ENCODE data around the gene PLEKHM2.

The PLEKHM2 gene

DNA sequence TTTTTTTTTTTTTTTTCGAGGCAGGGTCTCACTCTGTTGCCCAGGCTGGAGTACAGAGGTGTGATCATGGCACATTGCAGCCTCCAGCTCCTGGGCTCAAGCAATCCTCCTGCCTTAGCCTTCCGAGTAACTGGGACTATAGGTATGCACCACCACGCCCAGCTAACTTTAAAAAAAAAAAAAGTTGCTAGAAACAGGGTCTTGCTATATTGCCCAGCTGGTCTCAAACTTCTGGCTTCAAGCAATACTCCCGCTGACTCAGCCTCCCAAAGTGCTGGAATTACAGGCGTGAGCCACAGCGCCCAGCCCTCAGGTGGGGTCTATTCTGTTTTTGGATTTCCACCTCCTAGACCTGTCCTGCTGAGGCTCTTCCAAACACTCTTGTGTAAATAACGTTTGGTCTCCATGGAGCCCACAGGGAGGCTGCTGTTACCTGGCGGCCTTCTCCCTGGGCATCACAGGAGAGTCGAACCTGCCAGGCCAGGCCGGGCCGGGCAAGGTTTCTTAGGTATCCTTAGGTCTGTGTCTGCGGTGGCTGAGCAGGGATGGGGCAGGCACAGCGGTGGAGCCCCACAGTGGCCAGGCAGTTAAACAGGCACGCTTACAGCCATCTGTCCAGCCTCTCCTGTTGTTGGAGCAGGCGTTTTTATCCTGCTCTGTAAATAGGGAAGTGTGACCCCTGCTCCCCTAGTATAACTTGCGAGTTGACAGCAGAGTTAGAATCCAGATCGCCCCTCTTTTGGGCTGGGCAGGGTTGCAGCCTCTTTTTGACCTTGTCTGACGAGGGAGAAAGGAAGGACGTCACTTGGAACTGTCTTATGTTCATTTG lies 18.8 kb downstream of the PLEKHM2 start:
- DNase-seq (ENCODE audit: low read depth): no peak

DNA sequence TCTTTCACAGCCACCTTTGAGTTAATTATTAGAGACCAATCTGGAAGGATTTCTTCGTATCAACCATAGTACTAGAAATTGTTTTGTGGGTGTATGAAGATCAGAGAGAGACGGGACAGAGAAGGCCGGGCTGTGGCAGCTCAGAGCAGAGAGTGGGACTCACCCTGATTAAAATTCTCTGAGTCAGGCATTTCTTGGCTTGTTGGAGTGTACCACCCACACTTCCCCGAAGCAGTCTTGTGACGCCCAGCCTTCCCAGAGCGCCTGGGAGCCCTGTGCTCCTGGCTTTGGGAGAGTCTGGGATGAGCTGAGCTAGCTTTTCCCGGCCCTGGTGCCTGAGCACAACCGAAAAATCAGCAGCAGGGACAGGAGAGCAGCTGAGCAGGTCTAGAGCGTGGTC lies 19.4 kb downstream of the PLEKHM2 start:
- DNase-seq (ENCODE audit: low read depth): no peak

- no peak for DNase-seq (ENCODE audit: low read depth)
These were observed 20.5 kb downstream of the PLEKHM2 start for GRCh38 chr1:15704526-15705183.

DNA sequence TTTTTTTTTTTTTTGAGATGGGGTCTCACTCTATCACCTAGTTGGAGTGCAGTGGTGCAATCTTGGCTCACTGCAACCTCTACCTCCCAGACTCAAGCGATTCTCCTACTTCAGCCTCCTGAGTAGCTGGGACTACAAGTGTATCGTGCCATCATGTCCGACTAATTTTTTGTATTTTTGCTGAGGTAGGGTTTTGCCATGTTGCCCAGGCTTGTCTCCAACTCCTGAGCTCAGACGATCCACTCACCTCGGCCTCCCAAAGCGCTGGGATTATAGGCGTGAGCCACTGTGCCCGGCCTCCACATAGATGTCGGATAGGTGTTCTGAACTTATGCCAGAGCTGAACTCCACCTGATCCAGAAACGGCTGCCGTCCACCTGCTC lies 21.1 kb downstream of the PLEKHM2 start:
- no peak for DNase-seq (ENCODE audit: low read depth)

DNA sequence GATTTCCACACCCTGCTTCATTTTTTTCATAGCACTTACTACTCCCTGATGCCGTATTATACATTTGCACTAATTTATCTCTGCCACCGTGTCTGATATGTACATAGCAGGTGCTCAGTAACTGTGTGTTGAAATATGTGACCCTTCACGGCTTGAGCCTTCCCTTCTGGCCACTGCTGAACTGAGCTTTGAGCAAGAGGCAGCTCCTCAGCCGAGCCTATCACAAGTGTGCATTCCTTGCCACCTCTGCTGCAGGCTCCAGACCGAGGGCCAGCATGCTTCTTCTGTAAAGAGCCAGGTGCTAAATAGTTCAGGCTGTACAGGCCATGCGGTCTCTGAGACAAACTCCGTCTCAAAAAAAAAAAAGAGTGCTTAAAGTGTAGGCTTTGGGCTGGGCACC lies 22.6 kb downstream of the PLEKHM2 start:
- no peak for DNase-seq (ENCODE audit: low read depth)

GRCh38 chr1:15707239-15707925 lies 23.3 kb downstream of the PLEKHM2 start:
- no peak for DNase-seq (ENCODE audit: low read depth)

DNA sequence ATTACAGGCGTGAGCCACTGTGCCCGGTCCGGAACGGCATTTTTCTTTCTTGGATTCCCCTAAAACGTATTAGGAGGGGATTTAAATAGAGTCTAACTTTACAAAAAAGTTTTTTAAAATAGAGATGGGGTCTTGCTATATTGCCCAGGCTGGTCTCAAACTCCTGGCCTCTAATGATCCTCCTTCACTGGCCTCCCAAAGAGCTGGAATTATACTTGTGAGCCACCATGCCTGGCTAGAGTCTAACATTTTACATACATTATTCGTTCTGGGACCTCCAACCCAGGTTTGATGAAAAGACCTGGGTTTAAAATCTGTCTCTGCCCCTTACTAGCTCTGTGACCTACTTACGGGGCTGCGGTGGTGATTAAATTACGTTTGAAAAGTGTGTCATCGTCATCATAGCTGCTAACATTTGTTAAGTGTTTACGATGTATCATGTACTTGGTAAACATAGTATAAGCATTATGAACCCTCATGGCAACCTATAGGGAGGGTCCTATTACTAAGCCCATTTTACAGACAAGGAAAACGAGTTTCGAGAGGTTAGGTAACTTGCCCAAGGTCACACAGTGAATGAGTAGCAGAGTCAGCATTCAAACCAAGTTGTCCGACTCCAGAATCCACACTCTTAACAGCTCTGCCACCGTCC lies 24.5 kb downstream of the PLEKHM2 start:
- DNase-seq (ENCODE audit: low read depth): no peak

GRCh38 chr1:15709226-15709625 lies 25.1 kb downstream of the PLEKHM2 start:
- no peak for DNase-seq (ENCODE audit: low read depth)

DNA sequence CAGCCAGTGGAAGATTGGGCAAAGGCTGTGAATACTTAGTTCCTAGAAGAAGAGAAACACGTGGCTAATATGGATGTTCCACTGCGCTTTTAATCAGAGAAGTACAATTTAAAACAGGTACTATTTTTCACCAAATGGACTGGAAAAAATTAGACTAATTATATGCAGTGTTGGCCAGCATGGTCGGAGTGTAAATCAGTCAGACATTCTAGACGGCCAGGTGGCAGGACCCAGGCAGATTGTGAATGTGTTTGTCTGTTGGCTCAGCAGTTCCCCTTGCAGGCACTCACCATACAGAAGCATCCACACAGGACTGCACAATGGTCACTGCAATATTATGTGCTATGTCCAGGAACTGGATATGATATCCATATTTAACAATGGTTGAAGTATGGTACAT lies 28.0 kb downstream of the PLEKHM2 start:
- no peak for DNase-seq (ENCODE audit: low read depth)

- no peak for DNase-seq (ENCODE audit: low read depth)
These were observed 30.5 kb downstream of the PLEKHM2 start for GRCh38 chr1:15714406-15715136.

- DNase-seq (ENCODE audit: low read depth): no peak
These were observed 33.5 kb downstream of the PLEKHM2 start for GRCh38 chr1:15717418-15718125.

- DNase-seq (ENCODE audit: low read depth): no peak
These were observed 34.1 kb downstream of the PLEKHM2 start for GRCh38 chr1:15718199-15718601.

- DNase-seq (ENCODE audit: low read depth): no peak
These were observed 35.4 kb downstream of the PLEKHM2 start for GRCh38 chr1:15719381-15720120.

DNA sequence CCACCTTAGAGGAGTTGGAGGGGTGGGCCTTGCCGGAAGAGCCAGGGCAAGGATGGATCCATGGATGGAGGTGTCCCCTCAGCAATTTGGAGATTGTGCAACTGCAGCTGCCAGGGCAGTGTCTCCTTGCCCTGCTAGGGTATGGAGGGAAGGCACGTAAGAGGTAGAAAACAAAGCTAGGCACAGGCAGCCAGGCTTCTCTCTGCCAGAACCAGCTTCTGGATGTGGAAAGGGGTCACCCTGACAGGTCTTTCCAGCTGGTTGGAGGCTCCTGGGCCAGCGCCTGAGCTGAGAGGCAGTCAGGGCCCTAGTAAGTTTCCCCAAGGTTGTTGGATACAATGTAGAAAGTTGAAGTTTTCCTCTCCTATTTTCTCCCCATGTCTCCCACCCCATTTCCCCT lies 36.7 kb downstream of the PLEKHM2 start:
- no peak for DNase-seq (ENCODE audit: low read depth)

GRCh38 chr1:15722411-15722810 lies 38.3 kb downstream of the PLEKHM2 start:
- DNase-seq (ENCODE audit: low read depth): no peak

DNA sequence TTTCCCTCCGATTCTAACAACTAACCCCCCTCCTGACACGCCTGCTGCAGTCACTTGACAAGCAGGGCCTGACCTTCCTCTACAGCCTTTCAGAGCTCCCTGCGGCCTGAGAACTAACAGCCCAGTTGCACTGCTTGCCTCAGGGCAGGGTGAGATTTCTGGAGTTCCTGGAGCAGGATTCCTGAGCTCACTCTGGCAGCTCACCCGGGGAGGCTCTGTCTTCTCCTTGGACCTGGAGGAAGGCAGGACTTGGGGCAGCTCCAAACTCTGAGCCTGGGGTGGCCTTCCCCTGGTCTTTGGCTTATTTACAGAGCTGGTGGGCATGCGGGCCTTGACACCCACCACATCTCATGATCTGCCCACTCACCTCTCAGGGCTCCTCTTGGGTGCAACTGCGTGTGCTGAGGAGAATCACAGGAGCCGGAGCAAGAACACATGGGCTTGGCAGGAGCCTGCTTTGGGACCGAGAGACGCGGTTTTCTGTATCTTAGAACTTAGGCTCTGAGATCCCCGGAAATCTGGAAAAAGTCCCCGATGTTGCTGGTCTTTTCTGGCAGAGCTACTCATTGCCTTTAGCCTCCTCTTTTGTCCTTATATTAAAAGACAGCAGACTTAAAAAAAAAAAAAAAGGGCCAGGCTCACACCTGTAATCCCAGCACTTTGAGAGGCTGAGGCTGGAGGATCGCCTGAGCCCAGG lies 38.9 kb downstream of the PLEKHM2 start:
- DNase-seq (ENCODE audit: low read depth): no peak

DNA sequence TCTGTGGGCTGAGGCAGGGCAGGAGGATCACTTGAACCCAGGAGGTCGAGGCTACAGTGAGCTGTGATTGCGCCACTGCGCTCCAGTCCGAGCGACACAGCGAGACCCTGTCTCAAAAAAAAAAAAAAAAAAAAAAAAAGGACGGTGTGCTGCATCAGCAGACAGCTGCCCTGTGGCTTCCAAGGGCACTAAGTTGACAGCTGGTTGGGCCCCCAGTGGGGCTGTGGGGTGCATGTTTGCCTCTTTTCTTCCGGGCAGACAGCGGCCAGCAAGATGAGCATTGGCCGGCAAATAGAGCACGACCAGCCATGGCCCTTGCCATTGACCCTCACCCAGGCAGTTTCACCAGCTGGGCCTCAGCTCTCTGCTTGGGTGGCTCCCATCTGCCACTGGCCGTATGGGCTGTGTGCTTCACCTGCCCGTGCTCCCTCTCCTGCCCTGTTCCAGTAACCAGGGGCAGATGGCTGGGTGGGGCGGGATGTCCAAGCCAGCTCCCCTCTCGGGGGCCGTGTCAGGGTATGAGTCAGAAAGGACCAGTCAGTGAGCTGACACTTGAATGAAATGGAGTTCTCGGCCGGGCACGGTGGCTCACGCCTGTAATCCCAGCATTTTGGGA lies 39.6 kb downstream of the PLEKHM2 start:
- no peak for DNase-seq (ENCODE audit: low read depth)

DNA sequence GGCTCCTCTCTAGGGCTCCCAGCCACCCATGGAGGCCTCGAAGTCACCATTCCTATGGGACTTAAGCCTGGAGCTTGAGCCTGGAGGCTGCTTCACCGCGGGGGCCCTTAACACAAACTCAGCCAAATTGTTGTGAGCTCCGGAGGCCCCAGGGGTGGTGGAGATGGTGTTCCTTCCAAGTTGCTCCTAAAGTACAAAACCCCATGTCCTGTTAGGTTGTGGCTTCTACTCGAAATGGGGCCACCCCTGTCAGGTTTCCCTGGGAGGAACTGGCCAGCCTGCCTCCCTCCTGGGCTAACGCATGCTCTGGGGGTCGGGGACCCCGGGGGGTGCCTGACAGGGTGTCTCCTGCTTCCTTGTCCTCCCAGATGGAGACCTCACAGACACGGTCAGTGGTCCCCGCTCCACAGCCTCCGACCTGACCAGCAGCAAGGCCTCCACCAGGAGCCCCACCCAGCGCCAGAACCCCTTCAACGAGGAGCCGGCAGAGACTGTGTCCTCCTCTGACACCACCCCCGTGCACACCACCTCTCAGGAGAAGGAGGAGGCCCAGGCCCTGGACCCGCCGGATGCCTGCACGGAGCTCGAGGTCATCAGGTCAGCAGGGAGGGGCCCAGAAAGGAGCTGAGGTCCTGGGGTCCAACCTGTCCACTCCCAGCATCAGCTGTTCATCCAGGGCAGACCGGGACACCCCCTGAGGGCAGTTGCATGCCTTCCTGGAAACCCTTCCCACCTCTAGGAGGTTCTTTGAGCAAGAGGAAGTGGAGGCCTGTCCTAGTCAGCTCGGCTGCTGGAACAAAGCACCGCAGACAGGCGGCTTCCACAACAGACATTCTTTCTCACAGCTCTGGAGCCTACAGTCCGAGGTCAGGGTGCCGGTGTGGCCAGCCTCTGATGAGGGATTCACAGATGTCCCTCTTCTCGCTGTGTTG lies 41.1 kb downstream of the PLEKHM2 start:
- no peak for DNase-seq (ENCODE audit: low read depth)

Data from stimulated activated CD8-positive, alpha-beta memory T cell treated with anti-CD3 and anti-CD28 coated beads, Interleukin-7, amount 100 ng/mL, for 24 hours (primary cell).